ENCODE measurements around the gene CELF2. TPM values are rescaled to one million over a fixed set of nuclear protein-coding genes. Genes with fewer than 3 reads are reported as not detected.

The CELF2 gene
- total and polyA plus RNA-seq, 2 experiments from 2014 or later = 14.4 to 26.5 TPM

DNA sequence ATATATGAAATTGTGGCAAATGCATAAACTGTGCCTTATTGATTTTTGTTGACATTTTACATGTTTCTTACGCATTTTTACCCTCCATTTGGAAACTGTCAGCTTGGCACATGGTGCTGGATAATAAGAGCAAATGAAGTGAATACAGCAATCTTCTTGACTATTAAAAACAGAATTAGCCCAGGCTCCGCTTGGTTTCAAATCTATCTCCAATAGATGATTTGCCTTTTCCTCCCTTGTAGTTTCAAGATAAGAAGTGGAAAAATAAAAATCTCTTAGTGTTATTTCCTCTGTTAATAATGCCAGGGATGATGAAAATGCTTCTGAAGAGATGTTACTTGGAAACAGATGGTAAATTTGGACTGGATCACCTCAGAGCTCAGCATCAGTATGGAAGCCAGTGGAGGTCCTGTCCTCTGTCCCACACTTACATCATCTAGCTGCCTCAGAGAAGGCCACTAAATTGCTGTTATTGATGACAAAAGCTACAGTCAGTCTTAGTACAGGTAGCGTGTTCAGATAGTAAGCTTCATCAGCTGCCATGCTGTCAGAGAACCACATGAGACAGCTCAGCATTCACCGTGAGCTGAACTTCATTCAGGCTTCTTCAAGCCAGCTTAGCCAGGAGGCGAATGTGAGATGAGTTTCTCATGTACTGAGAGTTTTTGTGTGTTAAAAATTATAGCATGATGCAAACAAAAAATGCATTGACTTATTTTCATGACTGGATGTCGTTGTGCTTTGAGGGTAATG, 246.8 kb downstream of the CELF2 start:
- no peak overlapping the region for H2AFZ ChIP-seq
- H3K4me1 ChIP-seq (ENCODE audit: insufficient read depth) = no peaks in the 10 kb centered on the region
- H4K20me1 ChIP-seq (ENCODE audit: insufficient read depth) = no peaks in the 10 kb centered on the region
- H3K4me3 ChIP-seq = no peak overlapping the region
- no peaks in the 10 kb centered on the region for H3K9me3 ChIP-seq (ENCODE audit: low read depth)
- H3K4me2 ChIP-seq (ENCODE audit: unreplicated experiment) = no peak overlapping the region
- H3F3A ChIP-seq (ENCODE audit: insufficient read depth) = no peaks in the 10 kb centered on the region
- no peaks in the 10 kb centered on the region for H3K27me3 ChIP-seq (replicated peaks; ENCODE audit: insufficient read depth)
- no peaks in the 10 kb centered on the region for H3K79me2 ChIP-seq (ENCODE audit: insufficient read depth)
- in situ Hi-C loops (cut with MboI) = no loop called here
- no peaks in the 10 kb centered on the region for H3K9me2 ChIP-seq (ENCODE audit: insufficient read depth)
- WGBS, 2 experiments (ENCODE audit: low coverage in 1 of 2, low lambda C conversion rate in 2 of 2, missing lambda C conversion rate in 2 of 2) = 73 to 77% methylated on average over 6 of the region's 6 CpGs
- H3K9ac ChIP-seq = no peak overlapping the region
- H3K36me3 ChIP-seq (ENCODE audit: low read depth) = no peaks in the 10 kb centered on the region; the same call in 1 of the 2 replicates
- DNase-seq = no peak
- H3K27ac ChIP-seq = no peak overlapping the region
- TF ChIP-seq EZH2 (IDR thresholded peaks at IDR 0.05; ENCODE audit: insufficient read depth, poor library complexity, severe bottlenecking) = no peak
- TF ChIP-seq EZH2phosphoT487 (IDR thresholded peaks at IDR 0.05; ENCODE audit: insufficient read depth, low read depth) = no peak

DNA sequence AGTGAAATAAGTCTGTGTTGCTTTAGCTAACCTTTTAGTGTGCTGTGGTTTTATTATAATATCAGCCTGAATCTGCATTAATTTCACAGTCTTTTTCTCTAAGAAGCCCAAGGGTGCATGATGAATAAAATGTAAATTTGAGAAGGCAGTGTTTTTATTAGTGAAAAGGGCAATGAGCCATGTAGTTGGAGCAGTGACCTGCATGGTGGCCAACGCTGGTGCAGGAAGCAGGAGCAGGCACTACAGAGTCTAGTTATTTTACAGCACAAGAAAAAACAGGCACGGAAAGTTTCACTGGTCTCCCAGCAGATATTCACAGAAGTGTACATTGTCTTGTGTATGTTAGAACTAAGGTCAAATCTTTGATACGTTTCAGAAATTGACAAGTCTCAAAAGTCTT, 247.8 kb downstream of the CELF2 start:
- TF ChIP-seq EZH2 (IDR thresholded peaks at IDR 0.05; ENCODE audit: insufficient read depth, poor library complexity, severe bottlenecking) = no peak
- no peak for TF ChIP-seq EZH2phosphoT487 (IDR thresholded peaks at IDR 0.05; ENCODE audit: insufficient read depth, low read depth)
- Histone ChIP-seq H3K4me2 (ENCODE audit: unreplicated experiment) (no peak overlapping the region), H3K79me2 (ENCODE audit: insufficient read depth) (no peaks in the 10 kb centered on the region), H4K20me1 (ENCODE audit: insufficient read depth) (no peaks in the 10 kb centered on the region), H3K9ac (no peak overlapping the region), H3K9me2 (ENCODE audit: insufficient read depth) (no peaks in the 10 kb centered on the region), H3F3A (ENCODE audit: insufficient read depth) (no peaks in the 10 kb centered on the region), H3K36me3 (ENCODE audit: low read depth) (no peaks in the 10 kb centered on the region; the same call in 1 of the 2 replicates), H2AFZ (no peak overlapping the region), H3K27ac (no peak overlapping the region), H3K4me1 (ENCODE audit: insufficient read depth) (no peaks in the 10 kb centered on the region), H3K27me3 (replicated peaks; ENCODE audit: insufficient read depth) (no peaks in the 10 kb centered on the region), H3K9me3 (ENCODE audit: low read depth) (no peaks in the 10 kb centered on the region), H3K4me3 (no peak overlapping the region)
- DNase-seq = no peak
- in situ Hi-C loops (cut with MboI) = no loop called here
- 68 to 69% methylated on average over 3 of the region's 3 CpGs for WGBS, 2 experiments (ENCODE audit: low coverage in 1 of 2, low lambda C conversion rate in 2 of 2, missing lambda C conversion rate in 2 of 2)

DNA sequence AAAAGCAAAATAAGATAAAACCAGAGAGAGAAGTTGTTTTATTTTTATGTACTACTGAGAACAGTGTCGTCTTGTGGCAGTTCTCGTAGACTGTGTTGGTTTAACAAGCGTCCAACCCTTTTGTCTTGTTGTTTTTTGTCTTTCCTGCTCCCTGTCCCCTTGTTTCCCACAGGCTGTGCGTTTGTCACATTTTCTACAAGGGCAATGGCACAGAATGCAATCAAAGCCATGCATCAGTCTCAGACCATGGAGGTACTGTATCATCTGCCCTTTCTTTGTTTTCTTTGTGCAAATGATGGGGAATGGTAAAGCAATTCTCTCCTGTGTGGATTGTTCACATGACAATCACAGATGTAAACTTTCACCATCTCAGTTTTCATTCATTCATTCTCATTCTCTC, 248.8 kb downstream of the CELF2 start:
- in situ Hi-C loops (cut with MboI) = no loop called here
- H3K9me3 ChIP-seq (ENCODE audit: low read depth) = no peaks in the 10 kb centered on the region
- H3K27ac ChIP-seq = no peak overlapping the region
- H3K4me1 ChIP-seq (ENCODE audit: insufficient read depth) = no peaks in the 10 kb centered on the region
- no peaks in the 10 kb centered on the region for H3K27me3 ChIP-seq (replicated peaks; ENCODE audit: insufficient read depth)
- no peaks in the 10 kb centered on the region for H3F3A ChIP-seq (ENCODE audit: insufficient read depth)
- H3K36me3 ChIP-seq (ENCODE audit: low read depth) = no peaks in the 10 kb centered on the region; the same call in 1 of the 2 replicates
- TF ChIP-seq EZH2phosphoT487 (IDR thresholded peaks at IDR 0.05; ENCODE audit: insufficient read depth, low read depth) (no peak), EZH2 (IDR thresholded peaks at IDR 0.05; ENCODE audit: insufficient read depth, poor library complexity, severe bottlenecking) (no peak)
- no peaks in the 10 kb centered on the region for H4K20me1 ChIP-seq (ENCODE audit: insufficient read depth)
- DNase-seq = no peak
- no peaks in the 10 kb centered on the region for H3K9me2 ChIP-seq (ENCODE audit: insufficient read depth)
- WGBS, 2 experiments (ENCODE audit: low coverage in 1 of 2, low lambda C conversion rate in 2 of 2, missing lambda C conversion rate in 2 of 2) = 78 to 82% methylated on average over 4 of the region's 4 CpGs
- no peak overlapping the region for H2AFZ ChIP-seq
- no peaks in the 10 kb centered on the region for H3K79me2 ChIP-seq (ENCODE audit: insufficient read depth)
- H3K4me2 ChIP-seq (ENCODE audit: unreplicated experiment) = no peak overlapping the region
- H3K4me3 ChIP-seq = no peak overlapping the region
- no peak overlapping the region for H3K9ac ChIP-seq

DNA sequence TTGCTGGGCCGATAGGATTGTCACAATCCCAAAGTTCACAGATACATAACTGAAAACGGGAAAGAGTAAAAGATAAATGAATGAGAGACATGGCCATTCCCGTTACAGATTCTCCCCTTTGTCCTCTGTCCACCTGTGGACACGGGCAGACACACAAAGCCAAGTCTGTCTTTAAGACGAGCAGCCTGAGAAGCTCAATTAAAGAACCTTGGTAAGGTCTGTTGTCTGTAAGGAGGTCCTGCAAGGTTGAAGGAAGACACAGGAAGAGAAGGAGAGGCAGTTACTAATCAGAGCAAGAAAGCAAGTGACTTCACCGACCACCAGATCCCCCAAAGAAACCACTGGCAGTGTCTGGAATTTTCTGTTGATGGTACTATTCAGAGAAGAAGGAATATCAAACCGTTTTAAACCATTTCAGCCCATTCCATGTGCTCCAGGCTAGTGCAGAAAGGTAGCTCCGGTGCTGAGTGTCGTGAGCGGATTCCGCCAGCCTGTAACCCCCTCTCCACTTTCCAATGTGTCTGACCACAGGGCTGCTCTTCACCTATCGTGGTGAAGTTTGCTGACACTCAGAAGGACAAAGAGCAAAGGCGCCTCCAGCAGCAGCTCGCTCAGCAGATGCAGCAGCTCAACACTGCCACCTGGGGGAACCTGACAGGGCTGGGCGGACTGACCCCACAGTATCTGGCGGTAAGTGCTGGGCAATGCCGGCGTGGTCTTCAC, 252.6 kb downstream of the CELF2 start:
- no peak overlapping the region for H2AFZ ChIP-seq
- WGBS, 2 experiments (ENCODE audit: low coverage in 1 of 2, low lambda C conversion rate in 2 of 2, missing lambda C conversion rate in 2 of 2) = 50 to 52% methylated on average over 18 of the region's 18 CpGs

More for the DNA sequence above, 252.6 kb downstream of the CELF2 start:
- no peak for TF ChIP-seq EZH2phosphoT487 (IDR thresholded peaks at IDR 0.05; ENCODE audit: insufficient read depth, low read depth)
- TF ChIP-seq EZH2 (IDR thresholded peaks at IDR 0.05; ENCODE audit: insufficient read depth, poor library complexity, severe bottlenecking) = no peak
- peak; percentile 67 for DNase-seq
- H3K36me3 ChIP-seq (ENCODE audit: low read depth) = no peaks in the 10 kb centered on the region
- no peaks in the 10 kb centered on the region for H3K4me1 ChIP-seq (ENCODE audit: insufficient read depth)
- no peaks in the 10 kb centered on the region for H3K79me2 ChIP-seq (ENCODE audit: insufficient read depth)
- no peak overlapping the region for H3K27ac ChIP-seq
- H3F3A ChIP-seq (ENCODE audit: insufficient read depth) = no peaks in the 10 kb centered on the region
- H4K20me1 ChIP-seq (ENCODE audit: insufficient read depth) = no peaks in the 10 kb centered on the region
- no peak overlapping the region for H3K9ac ChIP-seq
- H3K4me2 ChIP-seq (ENCODE audit: unreplicated experiment) = no peak overlapping the region
- H3K9me3 ChIP-seq (ENCODE audit: low read depth) = no peaks in the 10 kb centered on the region
- H3K27me3 ChIP-seq (replicated peaks; ENCODE audit: insufficient read depth) = no peaks in the 10 kb centered on the region
- H3K4me3 ChIP-seq = no peak overlapping the region
- H3K9me2 ChIP-seq (ENCODE audit: insufficient read depth) = no peaks in the 10 kb centered on the region
- in situ Hi-C loops (cut with MboI) = no loop called here

Measured in GM23248 (cell line).